IPS DF 19.7 (cell line): Measurements from ENCODE around the gene OLFM1.
"Not testable (repeated sequence)": the region's sequence is repeated elsewhere in the genome, so short reads cannot be mapped to it uniquely, and the experiment has no call there.

Experiments used
- DNase-seq: peaks from one replicate; pipeline ENCODE4 v3.0.0-alpha.2; 2013; ENCODE audit warnings: low read depth, low spot score

Gene OLFM1

DNA sequence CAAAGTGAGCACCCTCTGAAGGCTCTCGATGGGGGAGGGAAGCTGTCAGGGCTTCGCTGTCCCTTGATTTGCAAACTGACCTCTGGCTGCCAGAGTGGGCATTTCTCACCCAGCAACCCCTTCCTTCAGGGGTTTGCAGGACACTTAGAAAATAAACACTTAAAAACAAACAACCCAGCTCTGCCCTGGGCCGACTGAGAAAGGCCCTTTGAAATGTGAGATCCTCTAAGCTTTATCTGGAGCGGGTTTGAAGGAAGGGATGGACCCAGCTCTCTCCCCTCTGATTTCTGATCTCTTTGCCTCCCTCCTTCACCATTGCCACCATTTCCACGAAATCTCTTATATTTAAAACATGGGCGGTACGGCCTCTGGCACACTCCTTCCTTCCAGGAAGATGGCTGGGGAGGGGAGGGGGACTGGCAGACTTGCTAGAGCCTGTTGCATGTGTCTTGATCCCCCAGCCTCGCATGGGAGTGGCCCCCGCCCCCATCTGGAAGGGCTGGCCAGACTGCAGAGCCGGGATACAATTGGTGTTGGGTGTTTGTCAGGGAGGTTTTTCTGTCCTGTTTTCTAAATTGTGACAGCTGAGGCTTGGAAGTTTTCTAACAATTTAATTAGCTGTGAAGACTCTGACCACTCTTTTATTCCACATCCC, 20.2 kb downstream of the OLFM1 start:
- DNase-seq, result no peak

DNA sequence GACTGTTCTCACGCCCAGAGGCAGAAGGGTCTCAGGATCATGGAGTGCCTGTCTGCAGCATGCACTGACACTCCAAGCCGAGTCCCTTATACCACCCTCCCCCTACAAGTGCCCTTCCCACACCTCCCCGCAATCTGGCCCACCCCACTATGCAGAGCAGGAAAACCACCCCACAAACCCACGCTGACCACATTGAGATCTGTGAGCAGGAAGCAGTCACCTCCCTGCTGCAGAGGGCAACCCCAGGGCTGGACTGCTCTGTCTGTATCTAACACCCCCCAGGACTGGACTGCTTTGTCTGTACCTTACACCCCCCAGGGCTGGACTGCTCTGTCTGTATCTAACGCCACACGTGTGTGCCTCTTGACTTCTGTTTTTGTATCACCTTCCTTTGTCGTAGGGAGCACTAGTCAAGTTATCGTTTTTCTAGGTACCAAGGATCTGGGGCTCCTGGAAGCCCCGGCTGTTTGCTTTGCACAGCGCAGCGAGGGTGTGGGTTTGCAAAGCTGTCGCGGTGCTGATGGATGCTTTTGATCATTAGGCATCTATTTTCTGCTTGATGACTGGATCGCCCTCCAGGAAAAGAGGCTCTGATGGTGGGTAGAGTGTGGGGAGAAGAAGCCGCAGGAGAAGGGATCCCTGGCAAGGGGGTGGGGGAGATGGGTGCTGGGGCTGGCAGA, 21.5 kb downstream of the OLFM1 start:
- DNase-seq, result no peak

DNA sequence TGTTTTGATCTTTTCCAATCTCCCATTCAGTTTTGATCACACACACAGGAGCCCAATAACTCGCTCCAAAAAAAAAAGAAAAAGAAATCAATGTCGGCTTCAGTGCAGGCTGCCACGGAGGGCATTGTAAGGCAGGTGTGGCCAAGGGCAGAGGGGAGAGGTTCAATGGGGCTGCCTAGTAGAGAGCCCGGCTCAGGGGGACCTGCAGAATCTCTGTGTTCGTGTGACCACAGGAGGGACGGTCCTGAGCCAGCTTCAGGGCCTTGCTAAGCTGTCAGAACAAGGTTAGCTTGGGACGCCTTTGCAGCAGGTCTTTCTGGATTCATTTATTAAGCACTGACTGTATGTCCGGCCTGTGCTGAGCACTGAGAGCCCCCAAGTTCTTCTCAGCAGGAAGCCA, 22.2 kb downstream of the OLFM1 start:
- no peak for DNase-seq

DNA sequence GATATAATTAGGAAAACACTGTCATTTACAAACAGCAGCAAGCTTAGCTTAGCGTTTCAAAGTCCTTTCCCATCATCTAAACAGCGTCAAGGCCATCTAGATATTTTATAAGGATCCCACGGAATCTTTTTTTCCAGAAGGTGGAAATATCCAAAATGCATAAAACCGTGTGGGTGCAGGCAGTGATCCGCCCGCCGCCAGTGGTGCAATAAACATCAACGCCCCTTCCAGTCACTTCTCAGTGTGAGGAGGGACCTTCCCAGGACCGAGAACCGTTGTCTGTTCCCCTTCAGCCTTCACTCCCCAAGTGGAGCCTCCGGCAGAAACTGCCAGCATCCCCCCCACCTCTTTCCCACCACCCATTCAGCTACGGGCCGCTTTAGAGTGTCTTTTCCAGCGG, 22.9 kb downstream of the OLFM1 start:
- no peak for DNase-seq

DNA sequence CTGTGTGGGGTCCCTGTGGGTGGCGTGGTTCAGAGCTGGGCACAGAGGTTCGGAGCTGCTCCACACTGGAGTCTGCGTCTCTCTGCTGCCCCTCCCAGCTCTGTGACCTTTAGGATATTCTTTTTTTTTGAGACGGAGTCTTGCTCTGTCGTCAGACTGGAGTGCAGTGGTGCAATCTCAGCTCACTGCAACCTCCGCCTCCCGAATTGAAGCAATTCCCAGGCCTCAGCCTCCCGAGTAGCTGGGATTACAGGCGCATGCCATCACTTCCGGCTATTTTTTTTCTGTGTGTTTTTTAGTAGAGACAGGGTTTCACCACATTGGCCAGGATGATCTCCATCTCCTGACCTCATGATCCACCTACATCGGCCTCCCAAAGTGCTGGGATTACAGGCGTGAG, 24.1 kb downstream of the OLFM1 start:
- not testable (repeated sequence) for DNase-seq

DNA sequence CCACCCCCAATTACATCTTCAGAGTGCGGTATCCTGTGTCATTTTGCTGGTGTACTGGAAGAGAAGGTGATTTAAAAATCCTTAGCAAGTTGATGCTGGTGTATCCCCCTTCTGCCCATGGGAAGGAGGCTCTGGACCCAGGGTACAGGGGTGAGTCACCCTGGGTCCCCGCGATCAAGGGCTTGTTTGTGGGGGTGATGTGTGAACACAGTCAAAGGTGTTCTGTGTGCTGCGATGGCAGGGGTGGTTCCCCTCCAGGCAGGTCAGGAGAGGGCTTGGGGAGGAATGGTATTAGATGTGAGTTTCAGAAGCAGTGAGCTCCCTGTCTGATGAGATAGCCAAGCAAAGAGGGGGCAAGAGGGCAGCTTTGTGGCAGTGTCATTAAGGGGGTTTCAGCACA, 28.9 kb downstream of the OLFM1 start:
- DNase-seq, result no peak

DNA sequence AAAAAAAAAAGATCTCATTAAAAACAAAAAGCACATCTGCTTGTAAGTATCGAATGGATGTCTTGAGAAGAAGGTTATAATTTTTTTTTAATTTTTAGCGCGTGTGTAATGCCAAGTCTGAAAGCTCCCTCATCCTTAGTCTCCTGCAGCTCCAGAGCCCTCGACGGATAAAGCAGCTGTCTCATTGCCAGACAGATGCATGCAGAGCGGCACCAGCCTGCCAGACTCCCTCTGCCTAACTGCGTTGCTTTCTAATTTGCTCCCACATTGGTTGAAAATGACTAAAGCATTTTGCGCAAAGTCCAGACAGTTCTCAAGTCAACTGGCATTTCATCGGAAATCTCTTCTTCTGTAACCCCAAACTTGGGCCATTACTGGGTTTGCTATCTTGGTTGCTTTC, 29.4 kb downstream of the OLFM1 start:
- DNase-seq, result no peak

DNA sequence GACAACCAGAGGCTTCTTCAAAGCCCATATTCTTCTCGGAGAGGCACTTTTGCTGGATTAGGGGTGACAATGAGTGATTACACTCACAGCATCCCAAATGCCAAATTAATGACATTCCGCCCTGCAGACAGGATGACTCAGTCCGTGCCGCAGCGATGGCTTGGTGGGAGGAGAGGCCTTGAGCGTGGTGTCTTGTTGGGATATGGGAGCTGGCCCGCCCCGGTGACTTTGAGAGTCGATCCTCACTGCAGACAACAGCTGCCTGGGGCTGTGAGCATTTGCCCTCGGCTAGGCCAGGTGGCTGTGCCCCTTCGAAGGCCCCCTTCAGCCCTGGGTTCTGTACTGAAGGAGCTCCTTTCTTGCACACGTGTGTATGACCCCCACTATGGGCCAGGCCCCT, 29.8 kb downstream of the OLFM1 start:
- DNase-seq, result no peak

DNA sequence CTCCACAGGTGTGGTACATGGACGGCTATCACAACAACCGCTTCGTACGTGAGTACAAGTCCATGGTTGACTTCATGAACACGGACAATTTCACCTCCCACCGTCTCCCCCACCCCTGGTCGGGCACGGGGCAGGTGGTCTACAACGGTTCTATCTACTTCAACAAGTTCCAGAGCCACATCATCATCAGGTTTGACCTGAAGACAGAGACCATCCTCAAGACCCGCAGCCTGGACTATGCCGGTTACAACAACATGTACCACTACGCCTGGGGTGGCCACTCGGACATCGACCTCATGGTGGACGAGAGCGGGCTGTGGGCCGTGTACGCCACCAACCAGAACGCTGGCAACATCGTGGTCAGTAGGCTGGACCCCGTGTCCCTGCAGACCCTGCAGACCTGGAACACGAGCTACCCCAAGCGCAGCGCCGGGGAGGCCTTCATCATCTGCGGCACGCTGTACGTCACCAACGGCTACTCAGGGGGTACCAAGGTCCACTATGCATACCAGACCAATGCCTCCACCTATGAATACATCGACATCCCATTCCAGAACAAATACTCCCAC, 32.1 kb downstream of the OLFM1 start:
- no peak for DNase-seq

DNA sequence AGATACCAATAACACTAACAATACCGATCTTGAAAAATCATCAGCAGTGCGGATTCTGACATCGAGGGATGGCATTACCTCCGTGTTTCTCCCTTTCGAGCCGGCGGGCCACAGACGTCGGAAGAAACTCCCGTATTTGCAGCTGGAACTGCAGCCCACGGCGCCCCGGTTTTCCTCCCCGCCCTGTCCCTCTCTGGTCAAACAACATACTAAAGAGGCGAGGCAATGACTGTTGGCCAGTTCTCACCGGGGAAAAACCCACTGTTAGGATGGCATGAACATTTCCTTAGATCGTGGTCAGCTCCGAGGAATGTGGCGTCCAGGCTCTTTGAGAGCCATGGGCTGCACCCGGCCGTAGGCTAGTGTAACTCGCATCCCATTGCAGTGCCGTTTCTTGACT, 32.8 kb downstream of the OLFM1 start:
- no peak for DNase-seq

DNA sequence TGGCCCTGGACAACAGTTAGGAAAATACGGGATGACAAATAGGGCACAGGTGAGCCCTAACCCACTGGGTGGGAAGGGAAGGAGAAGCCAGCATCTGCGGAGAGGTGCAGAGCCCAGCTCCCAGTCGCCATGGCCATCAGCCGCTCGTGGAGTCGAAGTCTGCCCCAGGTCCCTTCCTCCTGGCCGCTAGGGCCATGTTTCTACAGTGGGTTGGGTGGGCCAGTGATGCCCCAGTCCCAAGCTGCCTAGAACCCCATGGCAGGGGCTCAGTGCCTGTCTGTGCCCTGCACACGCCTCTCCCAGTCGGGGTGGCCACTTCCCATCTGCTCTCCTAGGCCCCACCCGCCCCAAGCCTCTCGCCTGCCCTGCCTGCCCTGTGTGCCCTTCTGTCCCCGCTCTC, 34.8 kb downstream of the OLFM1 start:
- no peak for DNase-seq

DNA sequence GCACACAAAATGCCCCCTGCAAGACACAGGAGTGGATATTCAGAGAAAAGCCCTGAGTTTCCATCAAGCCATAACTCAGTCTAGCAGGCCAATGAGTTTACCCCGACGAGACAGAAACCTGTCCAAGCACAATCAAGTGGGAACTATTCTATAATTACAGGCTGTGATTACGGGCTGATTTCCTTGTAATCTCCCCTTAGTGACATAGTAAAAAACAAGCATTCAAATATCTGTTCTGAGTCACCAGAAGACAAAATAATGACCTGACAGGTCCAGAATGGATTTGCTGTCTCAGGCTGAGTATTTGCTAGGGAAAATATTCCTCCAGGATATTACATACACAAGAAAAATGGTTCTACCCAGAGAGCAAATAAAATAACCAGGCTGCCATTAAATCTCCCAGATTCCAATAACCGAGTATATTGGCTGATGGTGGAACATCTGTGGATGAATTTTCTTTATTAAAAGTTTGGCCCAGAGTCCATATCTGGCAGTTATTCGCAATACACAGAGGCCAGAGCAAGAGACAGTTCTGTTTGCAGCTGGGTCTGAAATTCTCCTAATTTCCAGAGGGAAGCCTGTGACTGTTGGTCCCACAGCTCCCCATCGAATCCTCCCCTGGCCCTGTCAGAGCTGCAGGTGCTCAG, 35.8 kb downstream of the OLFM1 start:
- no peak for DNase-seq

DNA sequence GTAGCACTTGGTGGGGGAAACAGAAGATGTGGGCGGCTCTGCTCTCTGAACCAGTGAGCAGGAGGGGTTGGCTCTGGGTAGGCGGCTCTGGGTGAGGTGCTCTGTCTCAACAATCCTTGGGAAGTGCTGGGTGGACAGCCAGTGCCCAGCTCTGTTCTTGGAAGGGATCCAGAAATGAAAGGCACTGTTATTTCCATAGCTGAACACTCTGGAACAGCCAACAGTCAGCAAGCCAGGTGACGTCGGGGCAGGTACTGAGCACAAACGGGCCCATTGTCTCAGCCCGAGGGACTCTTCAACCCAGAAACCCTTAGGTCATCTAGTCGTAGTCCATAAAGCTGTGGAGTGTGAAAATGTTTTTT, 36.3 kb downstream of the OLFM1 start:
- DNase-seq, result no peak

DNA sequence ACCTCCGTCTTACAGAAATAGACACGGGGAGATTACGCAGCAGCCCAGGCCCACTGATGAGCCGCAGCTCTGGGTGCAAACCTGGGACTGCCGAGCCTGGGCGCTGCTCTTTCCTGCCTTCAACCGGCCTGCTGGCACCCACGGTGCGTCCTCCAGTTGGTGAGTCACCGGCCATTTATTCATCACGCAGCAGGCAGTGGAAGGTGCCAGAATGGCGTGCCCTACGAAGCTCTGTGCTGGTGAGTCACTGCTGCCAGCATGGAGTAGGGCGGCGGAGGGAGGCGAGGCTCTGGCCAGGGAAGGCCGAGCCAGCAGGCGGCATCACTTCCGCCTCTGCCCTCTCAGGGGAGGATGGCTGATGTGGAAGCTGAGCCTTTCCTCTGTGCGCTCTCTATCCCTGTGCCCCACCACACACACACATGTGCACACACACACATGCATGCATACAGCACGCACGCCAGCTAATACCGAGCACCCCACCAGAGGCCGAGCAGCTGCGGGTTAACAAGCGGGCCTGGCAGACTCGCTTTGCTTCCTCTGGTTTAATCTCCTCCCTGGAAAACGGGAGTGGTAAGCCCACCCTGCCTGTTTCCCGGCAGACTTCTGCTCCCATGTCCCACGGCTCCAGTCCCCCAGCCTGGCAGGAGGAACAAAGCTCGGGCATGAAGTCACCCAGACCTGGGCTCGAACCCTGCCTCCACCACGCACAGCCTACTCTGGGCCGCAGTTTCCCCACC, 39.2 kb downstream of the OLFM1 start:
- no peak for DNase-seq

DNA sequence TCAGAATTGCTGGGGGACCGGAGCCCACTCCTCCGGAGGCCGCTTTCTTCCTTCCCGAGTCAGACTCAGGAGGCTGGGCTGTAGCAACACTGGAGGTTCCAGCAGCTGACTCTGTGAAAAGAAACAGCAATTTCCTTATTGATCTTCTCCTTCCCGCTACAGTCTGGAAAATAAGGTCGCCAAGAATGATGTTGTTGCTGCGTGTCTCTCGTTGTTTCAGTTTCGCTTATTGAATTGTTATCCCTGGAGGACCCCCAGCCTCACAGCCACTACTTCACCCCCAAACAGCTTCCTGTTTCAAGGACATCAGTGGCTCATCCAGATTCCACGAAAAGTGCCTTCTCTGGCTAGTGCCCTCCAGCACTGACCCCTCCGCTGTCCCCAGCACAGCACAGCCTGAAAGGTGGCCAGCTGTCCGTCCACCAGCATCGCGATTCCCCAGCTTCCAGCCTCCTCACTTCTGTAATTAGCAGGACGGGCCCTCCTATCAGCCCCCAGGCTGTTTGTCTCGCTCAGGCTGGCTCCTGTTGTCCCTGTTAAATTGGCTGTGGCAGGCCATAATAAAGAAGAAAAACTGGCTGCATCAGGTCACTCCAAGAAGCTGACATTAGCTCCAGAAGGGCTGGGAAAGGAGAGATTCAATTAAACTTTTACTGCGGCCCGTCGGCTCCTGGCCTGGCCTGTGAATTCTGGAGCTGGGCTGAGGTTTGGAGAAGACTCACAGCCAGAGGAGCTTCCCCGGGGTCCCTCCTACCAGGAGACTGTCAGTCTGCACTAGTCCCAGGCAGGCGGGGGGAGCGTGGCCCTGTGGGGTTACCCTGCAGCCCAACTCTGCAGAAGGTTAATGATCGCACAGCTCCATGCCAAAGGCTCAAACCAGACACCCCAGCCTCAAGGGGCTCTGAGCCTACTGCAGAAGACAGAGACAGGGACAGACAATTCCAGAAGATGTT, 40.5 kb downstream of the OLFM1 start:
- no peak for DNase-seq

DNA sequence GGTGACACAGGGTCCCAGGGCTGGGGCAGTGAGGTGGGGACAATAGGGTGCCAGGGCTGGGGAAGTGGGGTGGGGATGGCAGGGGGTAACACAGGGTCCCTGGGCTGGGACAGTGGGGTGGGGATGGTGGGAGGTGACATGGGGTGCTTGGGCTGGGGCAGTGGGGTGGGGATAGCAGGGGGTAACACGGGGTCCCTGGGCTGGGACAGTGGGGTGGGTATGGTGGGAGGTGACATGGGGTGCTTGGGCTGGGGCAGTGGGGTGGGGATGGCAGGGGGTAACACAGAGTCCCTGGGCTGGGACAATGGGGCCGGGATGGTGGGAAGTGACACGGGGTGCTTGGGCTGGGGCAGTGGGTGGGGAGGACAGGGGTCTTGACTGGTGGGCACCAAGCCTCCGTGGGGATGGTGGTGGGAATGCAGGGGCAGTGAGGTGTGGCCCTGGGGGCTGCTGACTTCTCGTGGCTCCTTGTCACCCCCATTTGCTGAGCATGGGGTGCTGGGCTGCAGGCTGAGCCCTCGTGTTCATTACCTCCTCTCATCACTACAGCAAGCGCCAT, 41.7 kb downstream of the OLFM1 start:
- no peak for DNase-seq

DNA sequence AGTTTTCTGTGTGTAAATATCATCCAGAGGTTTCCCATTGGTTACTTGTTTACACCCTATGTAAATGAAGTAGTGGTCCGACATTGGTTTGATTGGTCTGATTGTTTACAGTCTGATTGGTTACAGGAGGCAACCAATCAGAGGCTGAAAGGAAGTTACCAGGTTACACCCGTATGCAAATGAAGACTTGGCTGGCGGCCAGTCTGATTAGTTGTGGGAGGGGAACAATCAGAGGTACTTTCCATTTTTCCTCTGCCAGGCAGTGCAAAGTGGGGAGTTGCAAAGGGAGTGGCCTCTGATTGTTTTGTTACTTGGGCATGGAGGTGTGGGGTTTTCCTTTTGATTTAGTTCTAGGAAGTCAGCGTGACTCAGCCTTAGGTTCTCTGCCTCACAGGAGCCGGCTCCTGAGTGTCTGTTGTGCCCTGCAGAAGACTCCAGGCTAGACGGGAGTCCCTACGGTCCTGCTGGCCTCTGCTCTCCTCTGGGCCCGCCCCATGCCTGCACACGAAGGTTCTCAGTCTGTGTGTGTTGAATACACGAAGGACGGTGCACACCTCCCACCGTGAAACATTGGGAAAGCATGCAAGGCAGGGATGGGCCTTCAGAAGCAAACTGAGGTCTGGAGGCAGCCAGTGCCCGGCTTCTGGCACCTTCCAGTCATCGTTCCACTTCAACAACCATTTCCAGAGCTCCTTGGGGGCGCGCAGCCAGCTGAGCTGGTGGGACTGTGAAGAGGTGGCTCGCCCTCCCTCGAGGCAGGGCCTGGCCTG, 42.9 kb downstream of the OLFM1 start:
- DNase-seq, result no peak

DNA sequence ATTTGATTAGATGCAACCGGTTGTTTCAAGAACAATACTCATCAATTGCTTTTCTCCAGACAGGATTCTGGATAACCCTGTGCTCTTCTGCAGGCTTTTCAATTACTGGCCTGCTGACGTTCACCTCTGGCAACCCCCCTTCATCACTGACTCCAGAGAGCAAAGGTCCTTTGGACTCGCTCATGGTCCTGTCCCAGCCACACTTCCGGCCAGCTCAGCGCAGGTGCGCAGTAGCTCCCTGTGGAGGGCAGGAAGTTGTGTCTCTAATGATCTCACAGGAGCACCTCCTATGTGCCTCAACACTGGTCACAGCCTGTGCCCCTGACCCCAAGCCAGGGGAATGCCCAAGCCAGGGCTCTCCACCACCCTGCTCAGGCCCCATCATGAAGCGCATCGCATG, 44.0 kb downstream of the OLFM1 start:
- no peak for DNase-seq

DNA sequence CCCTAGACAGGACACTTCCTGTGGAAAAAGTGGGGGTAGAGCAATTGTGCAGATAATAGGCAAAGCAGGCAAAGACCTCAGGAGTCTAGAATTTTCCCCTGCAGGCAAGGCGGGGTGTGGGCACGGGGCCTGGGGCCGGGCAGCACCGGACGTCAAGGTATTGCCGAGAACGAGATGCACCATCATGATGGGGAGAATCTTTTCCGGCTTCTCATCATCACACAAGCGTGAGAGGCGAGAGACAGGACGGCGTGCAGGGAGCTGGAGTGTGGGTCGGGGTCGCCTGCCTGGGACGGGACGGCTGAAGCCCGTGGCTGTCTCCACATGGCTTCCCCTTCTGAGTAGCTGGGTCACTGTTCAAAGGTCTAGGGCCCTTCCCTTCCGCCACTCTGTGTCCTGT, 44.5 kb downstream of the OLFM1 start:
- no peak for DNase-seq
